HUDEP-2 (cell line): ENCODE results near the gene CYFIP1.

Experiments used
- DNase-seq, 76 experiments: peaks; one replicate each; lab custom pipeline; 2025; ENCODE audit not compliant: unreplicated experiment in 76 of 76; lab: John Stamatoyannopoulos, UW

The CYFIP1 gene

GRCh38 chr15:22951031-22951380 lies 29.2 kb downstream of the CYFIP1 start:
- no peak for DNase-seq

GRCh38 chr15:22950256-22950990 lies 29.7 kb downstream of the CYFIP1 start:
- no peak for DNase-seq

- peak in 46 of 76 experiments; percentile 5 to 70 (median 28) for DNase-seq
These were observed 31.1 kb downstream of the CYFIP1 start for GRCh38 chr15:22949074-22949547.

GRCh38 chr15:22948056-22948455 lies 32.1 kb downstream of the CYFIP1 start:
- no peak for DNase-seq

GRCh38 chr15:22947101-22948000 lies 32.8 kb downstream of the CYFIP1 start:
- no peak for DNase-seq

- DNase-seq = no peak
These were observed 35.1 kb downstream of the CYFIP1 start for GRCh38 chr15:22945071-22945470.

- no peak for DNase-seq
These were observed 35.5 kb downstream of the CYFIP1 start for GRCh38 chr15:22944651-22945050.

- no peak for DNase-seq
These were observed 37.3 kb downstream of the CYFIP1 start for GRCh38 chr15:22942877-22943276.

- no peak for DNase-seq
These were observed 37.8 kb downstream of the CYFIP1 start for GRCh38 chr15:22942306-22942855.

GRCh38 chr15:22941179-22941578 lies 39.0 kb downstream of the CYFIP1 start:
- no peak for DNase-seq

GRCh38 chr15:22939652-22940061 lies 40.5 kb downstream of the CYFIP1 start:
- DNase-seq = peak in 1 of 76 experiments; percentile 9

- no peak for DNase-seq
These were observed 41.1 kb downstream of the CYFIP1 start for GRCh38 chr15:22939051-22939450.

- DNase-seq = no peak
These were observed 43.3 kb downstream of the CYFIP1 start for GRCh38 chr15:22936577-22937472.

- no peak for DNase-seq
These were observed 46.5 kb downstream of the CYFIP1 start for GRCh38 chr15:22933641-22934061.

- DNase-seq = no peak
These were observed 48.2 kb downstream of the CYFIP1 start for GRCh38 chr15:22931784-22932536.

GRCh38 chr15:22930782-22931484 lies 49.2 kb downstream of the CYFIP1 start:
- peak in 16 of 76 experiments; percentile 1 to 45 (median 7) for DNase-seq

- no peak for DNase-seq
These were observed 52.4 kb downstream of the CYFIP1 start for GRCh38 chr15:22927761-22928160.

- no peak for DNase-seq
These were observed 54.3 kb downstream of the CYFIP1 start for GRCh38 chr15:22925875-22926274.

GRCh38 chr15:22922003-22922402 lies 58.2 kb downstream of the CYFIP1 start:
- no peak for DNase-seq
